ENCODE data around the gene GRID2.
A peak's percentile ranks its signal among the peaks of the same experiment; 100 is the strongest.

The GRID2 gene

GRCh38 chr4:93740890-93741289, 1437.1 kb downstream of the GRID2 start:
- DNase-seq (ENCODE audit: insufficient read length, low spot score): no peak
- no peak for FAIRE-seq
- no peak for TF ChIP-seq POLR2A (IDR thresholded peaks at IDR 0.05; ENCODE audit: low read depth, low read length)

GRCh38 chr4:93743022-93743421, 1439.3 kb downstream of the GRID2 start:
- TF ChIP-seq POLR2A (IDR thresholded peaks at IDR 0.05; ENCODE audit: low read depth, low read length): no peak
- DNase-seq (ENCODE audit: insufficient read length, low spot score): no peak
- no peak for FAIRE-seq

- DNase-seq (ENCODE audit: insufficient read length, low spot score) (no peak), FAIRE-seq (no peak)
- TF ChIP-seq POLR2A (IDR thresholded peaks at IDR 0.05; ENCODE audit: low read depth, low read length): no peak
Observed at GRCh38 chr4:93743635-93744034, 1439.9 kb downstream of the GRID2 start.

GRCh38 chr4:93744961-93745360, 1441.2 kb downstream of the GRID2 start:
- FAIRE-seq: no peak
- no peak for DNase-seq (ENCODE audit: insufficient read length, low spot score)
- no peak for TF ChIP-seq POLR2A (IDR thresholded peaks at IDR 0.05; ENCODE audit: low read depth, low read length)

GRCh38 chr4:93746031-93746430, 1442.3 kb downstream of the GRID2 start:
- FAIRE-seq: no peak
- TF ChIP-seq POLR2A (IDR thresholded peaks at IDR 0.05; ENCODE audit: low read depth, low read length): no peak
- no peak for DNase-seq (ENCODE audit: insufficient read length, low spot score)

- FAIRE-seq: no peak
- no peak for TF ChIP-seq POLR2A (IDR thresholded peaks at IDR 0.05; ENCODE audit: low read depth, low read length)
- DNase-seq (ENCODE audit: insufficient read length, low spot score): no peak
Observed at GRCh38 chr4:93747220-93747619, 1443.5 kb downstream of the GRID2 start.

- DNase-seq (ENCODE audit: insufficient read length, low spot score): no peak
- TF ChIP-seq POLR2A (IDR thresholded peaks at IDR 0.05; ENCODE audit: low read depth, low read length): no peak
- FAIRE-seq: no peak
Observed at GRCh38 chr4:93748373-93749291, 1444.9 kb downstream of the GRID2 start.

GRCh38 chr4:93749292-93749761, 1445.6 kb downstream of the GRID2 start:
- TF ChIP-seq POLR2A (IDR thresholded peaks at IDR 0.05; ENCODE audit: low read depth, low read length): no peak
- DNase-seq (ENCODE audit: insufficient read length, low spot score) (no peak), FAIRE-seq (no peak)

- TF ChIP-seq POLR2A (IDR thresholded peaks at IDR 0.05; ENCODE audit: low read depth, low read length): no peak
- no peak for FAIRE-seq
- DNase-seq (ENCODE audit: insufficient read length, low spot score): no peak
Observed at GRCh38 chr4:93751411-93751810, 1447.6 kb downstream of the GRID2 start.

- FAIRE-seq (no peak), DNase-seq (ENCODE audit: insufficient read length, low spot score) (no peak)
- TF ChIP-seq POLR2A (IDR thresholded peaks at IDR 0.05; ENCODE audit: low read depth, low read length): no peak
Observed at GRCh38 chr4:93756101-93756500, 1452.3 kb downstream of the GRID2 start.

GRCh38 chr4:93759506-93759905, 1455.7 kb downstream of the GRID2 start:
- no peak for TF ChIP-seq POLR2A (IDR thresholded peaks at IDR 0.05; ENCODE audit: low read depth, low read length)
- FAIRE-seq (no peak), DNase-seq (ENCODE audit: insufficient read length, low spot score) (no peak)

- TF ChIP-seq POLR2A (IDR thresholded peaks at IDR 0.05; ENCODE audit: low read depth, low read length): no peak
- FAIRE-seq (no peak), DNase-seq (ENCODE audit: insufficient read length, low spot score) (no peak)
Observed at GRCh38 chr4:93760284-93760683, 1456.5 kb downstream of the GRID2 start.

- no peak for FAIRE-seq
- DNase-seq (ENCODE audit: insufficient read length, low spot score): no peak
- no peak for TF ChIP-seq POLR2A (IDR thresholded peaks at IDR 0.05; ENCODE audit: low read depth, low read length)
Observed at GRCh38 chr4:93761286-93761685, 1457.5 kb downstream of the GRID2 start.

GRCh38 chr4:93764639-93765246, 1461.0 kb downstream of the GRID2 start:
- DNase-seq (ENCODE audit: insufficient read length, low spot score) (peak; percentile 2), FAIRE-seq (no peak)

GRCh38 chr4:93767917-93768316, 1464.2 kb downstream of the GRID2 start:
- FAIRE-seq: no peak
- DNase-seq (ENCODE audit: insufficient read length, low spot score): no peak
- no peak for TF ChIP-seq POLR2A (IDR thresholded peaks at IDR 0.05; ENCODE audit: low read depth, low read length)

More at GRCh38 chr4:93764639-93765246, 1461.0 kb downstream of the GRID2 start:
- TF ChIP-seq POLR2A (IDR thresholded peaks at IDR 0.05; ENCODE audit: low read depth, low read length): no peak
